ENCODE data around the gene EIPR1.
"Not testable (repeated sequence)": the region's sequence is repeated elsewhere in the genome, so short reads cannot be mapped to it uniquely, and the experiment has no call there.

The EIPR1 gene

GRCh38 chr2:3185910-3186309, 191.7 kb downstream of the EIPR1 start:
- no peak overlapping the region for H3K4me3 ChIP-seq (ENCODE audit: low read depth, low read length)
- no peak for TF ChIP-seq CTCF (IDR thresholded peaks at IDR 0.05; ENCODE audit: borderline replicate concordance, insufficient read depth, low read depth, low read length)

- no peak for TF ChIP-seq CTCF (IDR thresholded peaks at IDR 0.05; ENCODE audit: borderline replicate concordance, insufficient read depth, low read depth, low read length)
- H3K4me3 ChIP-seq (ENCODE audit: low read depth, low read length) = no peak overlapping the region
These were observed 192.4 kb downstream of the EIPR1 start for GRCh38 chr2:3185256-3185655.

- no peak overlapping the region for H3K4me3 ChIP-seq (ENCODE audit: low read depth, low read length)
- TF ChIP-seq CTCF (IDR thresholded peaks at IDR 0.05; ENCODE audit: borderline replicate concordance, insufficient read depth, low read depth, low read length) = no peak
These were observed 193.5 kb downstream of the EIPR1 start for GRCh38 chr2:3184167-3184566.

GRCh38 chr2:3183766-3184165, 193.9 kb downstream of the EIPR1 start:
- TF ChIP-seq CTCF (IDR thresholded peaks at IDR 0.05; ENCODE audit: borderline replicate concordance, insufficient read depth, low read depth, low read length) = no peak
- H3K4me3 ChIP-seq (ENCODE audit: low read depth, low read length) = no peak overlapping the region

GRCh38 chr2:3182848-3183247, 194.8 kb downstream of the EIPR1 start:
- no peak for TF ChIP-seq CTCF (IDR thresholded peaks at IDR 0.05; ENCODE audit: borderline replicate concordance, insufficient read depth, low read depth, low read length)
- H3K4me3 ChIP-seq (ENCODE audit: low read depth, low read length) = no peak overlapping the region

GRCh38 chr2:3181416-3182010, 196.1 kb downstream of the EIPR1 start:
- H3K4me3 ChIP-seq (ENCODE audit: low read depth, low read length) = no peak overlapping the region
- TF ChIP-seq CTCF (IDR thresholded peaks at IDR 0.05; ENCODE audit: borderline replicate concordance, insufficient read depth, low read depth, low read length) = no peak

- H3K4me3 ChIP-seq (ENCODE audit: low read depth, low read length) = not testable (repeated sequence)
These were observed 196.8 kb downstream of the EIPR1 start for GRCh38 chr2:3180909-3181221.
